HFFc6 (cell line): ENCODE data around the gene BMP7. TPM values are rescaled to one million over a fixed set of nuclear protein-coding genes. Genes with fewer than 3 reads are reported as not detected.

Experiments used
- DNase-seq: peaks from one replicate; pipeline ENCODE4 v3.0.0-alpha.2; 2018
- H3K27ac Mint-ChIP-seq: 2 replicates; pipeline ENCODE4 v1.8.0; 2020; ENCODE audit warnings: mild to moderate bottlenecking, mixed read lengths
- H3K27me3 Mint-ChIP-seq: 2 replicates; pipeline ENCODE4 v1.8.0; 2021; ENCODE audit warnings: mild to moderate bottlenecking, moderate library complexity, mixed read lengths; ENCODE audit not compliant: insufficient read depth
- H3K36me3 Mint-ChIP-seq: 2 replicates; pipeline ENCODE4 v1.8.0; 2021; ENCODE audit warnings: low read depth, mixed read lengths
- H3K4me1 Mint-ChIP-seq: 2 replicates; pipeline ENCODE4 v1.8.0; 2020; ENCODE audit warnings: low read depth, mixed read lengths
- H3K4me3 Mint-ChIP-seq: 2 replicates; pipeline ENCODE4 v1.8.0; 2020; ENCODE audit warnings: mild to moderate bottlenecking, moderate library complexity, mixed read lengths
- H3K9me3 Mint-ChIP-seq: 2 replicates; pipeline ENCODE4 v1.8.0; 2020; ENCODE audit warnings: mild to moderate bottlenecking, mixed read lengths
- total RNA-seq, 6 experiments: library from RNA; stranded (reverse); fragmentation: NEBNext Ultra II Directional; extraction: Animal tissue kit (Norgen Biotek cat#: 25700); gene quantifications; 2 replicates in 1 of 6; 3 replicates in 5 of 6; pipeline ENCODE4 v1.2.3, GENCODE V29; 2021
- TF ChIP-seq, protein P1 (sequence below): fragments of 200-600 bp; sonication (generic); IDR thresholded peaks from 2 replicates; pipeline ENCODE4 v1.5.0; 2021; ENCODE audit warnings: antibody characterized with exemption, mild to moderate bottlenecking

BMP7 gene
- total RNA-seq, 6 experiments from 2014 or later: not detected

DNA sequence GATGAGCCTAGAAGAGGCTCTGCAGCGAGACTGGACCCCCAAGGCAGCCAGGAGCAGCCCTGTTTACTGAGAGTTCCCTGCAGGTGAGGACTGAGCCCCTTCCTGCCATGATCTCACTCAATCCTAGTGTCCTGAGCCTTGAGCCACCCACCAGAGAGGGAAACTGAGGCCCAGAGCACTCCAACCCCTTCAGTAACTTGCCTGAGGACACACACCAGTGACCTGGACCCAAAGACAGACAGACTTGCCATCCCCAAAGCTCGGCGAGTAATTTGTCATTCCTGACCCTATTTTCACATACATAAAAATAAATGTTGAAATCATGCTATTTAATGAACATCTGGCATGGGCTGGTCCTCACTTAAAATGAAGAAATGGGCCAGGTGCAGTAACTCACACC is 16.7 kb downstream of the BMP7 start:
- no peaks in the 10 kb centered on the region for H3K36me3 Mint-ChIP-seq
- TF ChIP-seq, protein P1, sequence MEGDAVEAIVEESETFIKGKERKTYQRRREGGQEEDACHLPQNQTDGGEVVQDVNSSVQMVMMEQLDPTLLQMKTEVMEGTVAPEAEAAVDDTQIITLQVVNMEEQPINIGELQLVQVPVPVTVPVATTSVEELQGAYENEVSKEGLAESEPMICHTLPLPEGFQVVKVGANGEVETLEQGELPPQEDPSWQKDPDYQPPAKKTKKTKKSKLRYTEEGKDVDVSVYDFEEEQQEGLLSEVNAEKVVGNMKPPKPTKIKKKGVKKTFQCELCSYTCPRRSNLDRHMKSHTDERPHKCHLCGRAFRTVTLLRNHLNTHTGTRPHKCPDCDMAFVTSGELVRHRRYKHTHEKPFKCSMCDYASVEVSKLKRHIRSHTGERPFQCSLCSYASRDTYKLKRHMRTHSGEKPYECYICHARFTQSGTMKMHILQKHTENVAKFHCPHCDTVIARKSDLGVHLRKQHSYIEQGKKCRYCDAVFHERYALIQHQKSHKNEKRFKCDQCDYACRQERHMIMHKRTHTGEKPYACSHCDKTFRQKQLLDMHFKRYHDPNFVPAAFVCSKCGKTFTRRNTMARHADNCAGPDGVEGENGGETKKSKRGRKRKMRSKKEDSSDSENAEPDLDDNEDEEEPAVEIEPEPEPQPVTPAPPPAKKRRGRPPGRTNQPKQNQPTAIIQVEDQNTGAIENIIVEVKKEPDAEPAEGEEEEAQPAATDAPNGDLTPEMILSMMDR: no peak
- H3K4me3 Mint-ChIP-seq: no peak overlapping the region
- H3K27ac Mint-ChIP-seq: no peak overlapping the region
- no peak for DNase-seq
- H3K27me3 Mint-ChIP-seq: peaks cover 17% of the 10 kb centered on the region
- H3K4me1 Mint-ChIP-seq: peaks cover 5% of the 10 kb centered on the region
- H3K9me3 Mint-ChIP-seq: no peaks in the 10 kb centered on the region

DNA sequence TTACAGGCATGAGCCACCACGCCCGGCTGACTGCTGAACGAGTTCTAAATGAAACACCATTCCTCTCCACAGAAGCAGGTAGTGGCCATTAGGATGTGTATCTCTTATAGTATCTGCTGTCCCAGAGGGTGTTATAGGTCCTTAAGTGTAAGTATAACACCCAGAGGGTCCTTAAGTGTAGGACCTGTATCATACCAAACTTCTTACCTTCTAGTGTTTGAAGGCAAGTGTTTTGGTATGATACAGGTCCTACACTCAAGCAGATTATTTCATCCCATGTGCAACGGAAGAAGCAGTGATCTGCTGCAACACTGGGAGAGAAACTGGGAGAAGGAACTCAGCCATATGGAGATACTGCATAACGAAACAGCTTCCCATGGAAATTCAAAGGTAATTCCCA is 17.4 kb downstream of the BMP7 start:
- DNase-seq: no peak
- H3K4me3 Mint-ChIP-seq: no peak overlapping the region
- H3K27ac Mint-ChIP-seq: no peak overlapping the region
- H3K4me1 Mint-ChIP-seq: peaks cover 5% of the 10 kb centered on the region
- no peaks in the 10 kb centered on the region for H3K9me3 Mint-ChIP-seq
- peaks cover 15% of the 10 kb centered on the region for H3K27me3 Mint-ChIP-seq
- no peaks in the 10 kb centered on the region for H3K36me3 Mint-ChIP-seq
- TF ChIP-seq, protein P1: no peak

DNA sequence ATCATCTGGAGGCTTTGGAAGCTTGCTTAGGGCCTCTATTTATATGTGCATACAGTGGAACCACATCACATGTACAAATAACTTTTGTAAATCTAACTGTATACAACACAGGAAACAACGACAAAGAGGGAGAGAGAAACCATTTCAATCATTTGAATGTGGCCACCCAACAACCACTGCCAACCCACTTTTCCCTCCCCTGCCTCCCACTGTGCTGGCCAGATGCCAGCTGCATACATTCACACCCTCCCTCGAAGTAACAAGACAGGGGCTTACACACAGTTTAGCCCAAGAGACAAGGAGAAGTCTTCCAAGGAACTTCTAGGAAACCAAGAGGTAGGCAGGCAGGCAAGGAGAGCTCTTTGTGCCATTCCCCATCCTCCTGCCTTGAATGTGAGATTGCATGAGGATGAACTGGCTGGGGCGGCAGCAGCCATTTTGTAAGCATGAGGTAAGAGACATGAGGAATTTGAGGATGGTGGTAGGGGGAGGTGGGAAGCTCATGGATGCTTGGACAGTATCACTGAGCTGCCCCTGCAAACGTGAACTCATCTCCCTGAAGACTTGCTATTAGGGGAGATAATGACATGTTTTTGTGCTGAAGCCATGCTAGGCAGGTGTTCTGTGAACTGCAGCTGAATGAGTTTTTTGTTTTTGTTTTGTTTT is 18.2 kb downstream of the BMP7 start:
- Mint-ChIP-seq H3K27ac (no peak overlapping the region), H3K36me3 (no peaks in the 10 kb centered on the region), H3K9me3 (no peaks in the 10 kb centered on the region), H3K4me1 (peaks cover 5% of the 10 kb centered on the region), H3K27me3 (peaks cover 14% of the 10 kb centered on the region), H3K4me3 (no peak overlapping the region)
- TF ChIP-seq, protein P1: no peak
- DNase-seq: no peak

DNA sequence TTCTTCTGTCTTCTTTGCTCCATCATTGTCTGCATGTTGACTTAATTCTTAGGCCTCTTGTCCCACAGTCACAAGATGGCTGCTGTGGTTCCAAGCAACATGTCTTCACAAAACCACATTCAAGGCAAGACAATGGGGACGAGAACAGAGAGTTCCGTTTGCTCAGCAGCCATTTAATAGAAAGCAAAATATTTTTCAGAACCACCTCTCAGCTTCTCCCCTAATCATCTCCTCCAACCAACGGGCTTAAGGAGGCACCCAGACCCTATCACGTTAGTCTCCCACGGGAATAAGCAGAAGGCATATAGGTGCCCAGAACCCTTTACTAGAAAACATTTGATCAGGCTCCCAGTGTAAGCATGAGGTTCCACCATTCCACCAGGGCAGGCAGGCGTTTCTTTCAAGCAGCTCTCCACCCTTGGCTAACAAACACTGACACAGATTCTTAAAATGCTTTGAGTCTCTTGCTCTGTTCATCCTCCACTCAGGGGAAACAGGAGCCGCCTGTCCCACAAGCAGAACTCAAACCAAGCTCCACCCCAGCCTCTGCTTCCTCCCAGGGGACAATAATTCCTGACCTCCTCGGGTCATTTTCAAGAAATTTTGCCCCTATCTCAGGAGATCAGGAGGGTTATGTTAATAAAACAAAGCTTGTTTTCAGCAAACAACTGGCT is 19.0 kb downstream of the BMP7 start:
- TF ChIP-seq, protein P1: no peak
- H3K27me3 Mint-ChIP-seq: peaks cover 13% of the 10 kb centered on the region
- H3K4me3 Mint-ChIP-seq: no peak overlapping the region
- DNase-seq: no peak
- H3K27ac Mint-ChIP-seq: no peak overlapping the region
- H3K9me3 Mint-ChIP-seq: no peaks in the 10 kb centered on the region
- H3K4me1 Mint-ChIP-seq: peaks cover 5% of the 10 kb centered on the region
- no peaks in the 10 kb centered on the region for H3K36me3 Mint-ChIP-seq

- H3K36me3 Mint-ChIP-seq: no peaks in the 10 kb centered on the region; the same call in 1 of the 2 replicates
- no peak overlapping the region for H3K4me3 Mint-ChIP-seq
- TF ChIP-seq, protein P1: no peak
- no peak for DNase-seq
- H3K4me1 Mint-ChIP-seq: no peaks in the 10 kb centered on the region; the same call in 1 of the 2 replicates
- no peak overlapping the region for H3K27ac Mint-ChIP-seq
- peaks cover 14% of the 10 kb centered on the region for H3K27me3 Mint-ChIP-seq
- H3K9me3 Mint-ChIP-seq: no peaks in the 10 kb centered on the region
These were observed 20.4 kb downstream of the BMP7 start for GRCh38 chr20:57245997-57246396.
